MCF 10A (cell line): ENCODE measurements around the gene ADAM12. TPM values are rescaled to one million over a fixed set of nuclear protein-coding genes. Genes with fewer than 3 reads are reported as not detected.

Experiments used
- BruUV-seq: library from RNA; stranded (reverse); fragments of 400-500 nt; replicated peaks from 2 replicates; lab custom pipeline; 2021; lab: Mats Ljungman, UMichigan
- CTCF ChIA-PET: fragments of 300-600 bp; sonication (Branson Sonifier 250); formaldehyde crosslinking; extraction: SDS; loops from one replicate; lab custom pipeline; 2021; ENCODE audit warnings: antibody characterized with exemption, inconsistent platforms; lab: Yijun Ruan, JAX
- POLR2A ChIA-PET: fragments of 300-600, 350-650 bp; sonication (Branson Sonifier 250); formaldehyde crosslinking; extraction: SDS; loops from one replicate; lab custom pipeline; 2020; ENCODE audit warnings: antibody characterized with exemption, inconsistent platforms; lab: Yijun Ruan, JAX
- DNase-seq: peaks from one replicate; pipeline ENCODE4 v3.0.0-alpha.2; 2018; ENCODE audit not compliant: unreplicated experiment
- H3K27ac Mint-ChIP-seq: one replicate; pipeline ENCODE4 v1.8.0; 2022; ENCODE audit warnings: mild to moderate bottlenecking, low read depth, mixed read lengths; ENCODE audit not compliant: unreplicated experiment
- H3K27me3 Mint-ChIP-seq: one replicate; pipeline ENCODE4 v1.8.0; 2022; ENCODE audit warnings: mixed read lengths; ENCODE audit not compliant: insufficient read depth, unreplicated experiment
- H3K36me3 Mint-ChIP-seq: one replicate; pipeline ENCODE4 v1.8.0; 2022; ENCODE audit warnings: mild to moderate bottlenecking, moderate library complexity, mixed read lengths; ENCODE audit not compliant: insufficient read depth, unreplicated experiment
- H3K4me1 Mint-ChIP-seq: one replicate; pipeline ENCODE4 v1.8.0; 2022; ENCODE audit warnings: mixed read lengths; ENCODE audit not compliant: insufficient read depth, unreplicated experiment
- H3K4me3 Mint-ChIP-seq: one replicate; pipeline ENCODE4 v1.8.0; 2022; ENCODE audit warnings: mild to moderate bottlenecking, moderate library complexity, mixed read lengths; ENCODE audit not compliant: unreplicated experiment
- H3K9me3 Mint-ChIP-seq: one replicate; pipeline ENCODE4 v1.8.0; 2022; ENCODE audit warnings: mixed read lengths; ENCODE audit not compliant: unreplicated experiment
- intact Hi-C: fragments of 100-400 bp; cut with micrococcal nuclease; formaldehyde crosslinking; loops from 2 replicates; pipeline ENCODE4 v1.14.1; 2022
- total RNA-seq: library from RNA; stranded (reverse); gene quantifications from 2 replicates; pipeline ENCODE4 v1.2.3, GENCODE V29; 2022
- TF ChIP-seq, protein P1 (sequence below): fragments of 200-600 bp; IDR thresholded peaks from one replicate; pipeline ENCODE4 v1.8.0; 2022; ENCODE audit warnings: antibody characterized with exemption, mild to moderate bottlenecking; ENCODE audit not compliant: unreplicated experiment

Gene ADAM12
- total RNA-seq, 1 experiment from 2014 or later = 2.2 TPM

- no peak overlapping the region for H3K4me3 Mint-ChIP-seq
- no peak for DNase-seq
- POLR2A ChIA-PET = no interaction called here
- H3K4me1 Mint-ChIP-seq = no peaks in the 10 kb centered on the region
- H3K36me3 Mint-ChIP-seq = peaks cover 4% of the 10 kb centered on the region
- H3K27ac Mint-ChIP-seq = no peak overlapping the region
- no peaks in the 10 kb centered on the region for H3K27me3 Mint-ChIP-seq
- CTCF ChIA-PET = no interaction called here
- no peaks in the 10 kb centered on the region for H3K9me3 Mint-ChIP-seq
- no TSS peak for BruUV-seq
- TF ChIP-seq, protein P1, sequence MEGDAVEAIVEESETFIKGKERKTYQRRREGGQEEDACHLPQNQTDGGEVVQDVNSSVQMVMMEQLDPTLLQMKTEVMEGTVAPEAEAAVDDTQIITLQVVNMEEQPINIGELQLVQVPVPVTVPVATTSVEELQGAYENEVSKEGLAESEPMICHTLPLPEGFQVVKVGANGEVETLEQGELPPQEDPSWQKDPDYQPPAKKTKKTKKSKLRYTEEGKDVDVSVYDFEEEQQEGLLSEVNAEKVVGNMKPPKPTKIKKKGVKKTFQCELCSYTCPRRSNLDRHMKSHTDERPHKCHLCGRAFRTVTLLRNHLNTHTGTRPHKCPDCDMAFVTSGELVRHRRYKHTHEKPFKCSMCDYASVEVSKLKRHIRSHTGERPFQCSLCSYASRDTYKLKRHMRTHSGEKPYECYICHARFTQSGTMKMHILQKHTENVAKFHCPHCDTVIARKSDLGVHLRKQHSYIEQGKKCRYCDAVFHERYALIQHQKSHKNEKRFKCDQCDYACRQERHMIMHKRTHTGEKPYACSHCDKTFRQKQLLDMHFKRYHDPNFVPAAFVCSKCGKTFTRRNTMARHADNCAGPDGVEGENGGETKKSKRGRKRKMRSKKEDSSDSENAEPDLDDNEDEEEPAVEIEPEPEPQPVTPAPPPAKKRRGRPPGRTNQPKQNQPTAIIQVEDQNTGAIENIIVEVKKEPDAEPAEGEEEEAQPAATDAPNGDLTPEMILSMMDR = no peak
- intact Hi-C loops = no loop called here
Observed at GRCh38 chr10:126006264-126006663, 382.0 kb downstream of the ADAM12 start.

DNA sequence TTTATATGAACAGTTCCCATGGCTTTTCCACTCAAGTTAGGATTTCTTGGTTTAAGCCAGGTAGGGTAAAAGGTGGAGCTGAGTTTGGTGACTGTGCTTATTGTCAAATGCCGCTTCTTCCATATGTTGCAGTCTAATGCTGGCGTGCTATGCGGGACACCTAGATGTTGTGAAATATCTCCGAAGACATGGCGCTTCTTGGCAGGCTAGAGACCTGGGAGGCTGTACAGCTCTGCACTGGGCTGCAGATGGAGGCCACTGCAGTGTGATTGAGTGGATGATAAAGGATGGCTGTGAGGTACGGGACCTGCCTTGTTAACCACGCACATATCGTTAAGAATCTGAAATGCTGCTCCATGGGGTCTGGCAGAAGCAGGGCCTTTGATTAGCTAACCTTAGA lies 383.5 kb downstream of the ADAM12 start:
- TF ChIP-seq, protein P1 = no peak
- H3K27me3 Mint-ChIP-seq = no peaks in the 10 kb centered on the region
- BruUV-seq = no TSS peak
- POLR2A ChIA-PET = no interaction called here
- H3K27ac Mint-ChIP-seq = no peak overlapping the region
- DNase-seq = no peak
- CTCF ChIA-PET = interaction anchor here (0.6 to 0.8 kb wide), 2 partner anchors 156 to 984 kb away, joined by 3 read pairs; no protein-coding TSS in a partner anchor
- no peaks in the 10 kb centered on the region for H3K9me3 Mint-ChIP-seq
- no peak overlapping the region for H3K4me3 Mint-ChIP-seq
- intact Hi-C loops = no loop called here
- no peaks in the 10 kb centered on the region for H3K4me1 Mint-ChIP-seq
- H3K36me3 Mint-ChIP-seq = peaks cover 4% of the 10 kb centered on the region

- TF ChIP-seq, protein P1 = no peak
- DNase-seq = peak; percentile 36
- peaks cover 4% of the 10 kb centered on the region for H3K36me3 Mint-ChIP-seq
- no TSS peak for BruUV-seq
- H3K27ac Mint-ChIP-seq = no peak overlapping the region
- no peaks in the 10 kb centered on the region for H3K9me3 Mint-ChIP-seq
- ChIA-PET CTCF (no interaction called here), POLR2A (interaction anchor here (0.6 kb wide), 1 partner anchor 235 kb away, joined by 3 read pairs; no protein-coding TSS in a partner anchor)
- intact Hi-C loops = no loop called here
- H3K27me3 Mint-ChIP-seq = no peaks in the 10 kb centered on the region
- no peaks in the 10 kb centered on the region for H3K4me1 Mint-ChIP-seq
- no peak overlapping the region for H3K4me3 Mint-ChIP-seq
Observed at GRCh38 chr10:126001576-126001975, 386.7 kb downstream of the ADAM12 start.

- no TSS peak for BruUV-seq
- TF ChIP-seq, protein P1 = no peak
- Mint-ChIP-seq H3K36me3 (peaks cover 4% of the 10 kb centered on the region), H3K4me1 (peaks cover 4% of the 10 kb centered on the region), H3K27me3 (no peaks in the 10 kb centered on the region), H3K27ac (no peak overlapping the region), H3K9me3 (no peaks in the 10 kb centered on the region), H3K4me3 (no peak overlapping the region)
- CTCF ChIA-PET = no interaction called here
- intact Hi-C loops = no loop called here
- DNase-seq = no peak
- POLR2A ChIA-PET = no interaction called here
Observed at GRCh38 chr10:125999694-126000093, 388.6 kb downstream of the ADAM12 start.
